DOHH2 (cell line): ENCODE results near the gene ABHD14A.

ENCODE experiments used
- H3F3A ChIP-seq: fragments of 200-600 bp; sonication (generic), shearing (Covaris generic); 2 replicates; pipeline ENCODE4 v1.6.0; 2016; ENCODE audit warnings: antibody characterized with exemption, mild to moderate bottlenecking; ENCODE audit not compliant: control insufficient read depth, insufficient read depth
- H3K27ac ChIP-seq: fragments of 200-600 bp; sonication (generic); 2 replicates; pipeline ENCODE4 v1.5.1; 2014; ENCODE audit warnings: low read depth, mild to moderate bottlenecking, low read length, moderate library complexity
- H3K27me3 ChIP-seq: fragments of 200-600 bp; sonication (generic); 2 replicates; pipeline ENCODE4 v1.6.1; 2014; ENCODE audit warnings: mild to moderate bottlenecking, low read length, mixed read lengths; ENCODE audit not compliant: control insufficient read depth
- H3K36me3 ChIP-seq: fragments of 200-600 bp; sonication (generic); 2 replicates; pipeline ENCODE4 v1.6.1; 2014; ENCODE audit warnings: mild to moderate bottlenecking, low read length, moderate library complexity, mixed read lengths; ENCODE audit not compliant: control insufficient read depth
- H3K4me1 ChIP-seq: fragments of 200-600 bp; sonication (generic); 2 replicates; pipeline ENCODE4 v1.6.1; 2014; ENCODE audit warnings: mild to moderate bottlenecking, low read length, mixed read lengths; ENCODE audit not compliant: control insufficient read depth
- H3K4me2 ChIP-seq: fragments of 200-600 bp; sonication (generic); 2 replicates; pipeline ENCODE4 v1.6.0; 2014; ENCODE audit warnings: mild to moderate bottlenecking, low read length, moderate library complexity
- H3K4me3 ChIP-seq: fragments of 200-600 bp; sonication (generic); 2 replicates; pipeline ENCODE4 v1.5.1; 2014; ENCODE audit warnings: mild to moderate bottlenecking, low read length, mixed read lengths
- H3K79me2 ChIP-seq: fragments of 200-600 bp; sonication (generic); 2 replicates; pipeline ENCODE4 v1.6.1; 2014; ENCODE audit warnings: mild to moderate bottlenecking, low read length, mixed read lengths; ENCODE audit not compliant: control insufficient read depth
- H3K9me2 ChIP-seq: fragments of 200-600 bp; sonication (generic); replicated peaks from 2 replicates; pipeline ENCODE4 v1.6.1; 2014; ENCODE audit warnings: mild to moderate bottlenecking, low read length, mixed read lengths; ENCODE audit not compliant: control insufficient read depth
- H3K9me3 ChIP-seq: fragments of 200-600 bp; sonication (generic); 2 replicates; pipeline ENCODE4 v1.6.1; 2014; ENCODE audit warnings: antibody characterized with exemption, low read length, mixed read lengths; ENCODE audit not compliant: control insufficient read depth, insufficient read depth
- H4K20me1 ChIP-seq: fragments of 200-600 bp; sonication (generic); 2 replicates; pipeline ENCODE4 v1.6.0; 2014; ENCODE audit warnings: low read depth, mild to moderate bottlenecking, antibody characterized with exemption, low read length, moderate library complexity; ENCODE audit not compliant: control insufficient read depth, insufficient read depth
- CTCF ChIP-seq: fragments of 200-600 bp; sonication (generic); IDR thresholded peaks from one replicate; pipeline ENCODE4 v1.5.1; 2014; ENCODE audit warnings: antibody characterized with exemption, mild to moderate bottlenecking, low read depth, low read length; ENCODE audit not compliant: poor library complexity, severe bottlenecking
- EZH2phosphoT487 ChIP-seq: fragments of 200-600 bp; sonication (generic); IDR thresholded peaks from 2 replicates; pipeline ENCODE4 v1.6.1; 2017; ENCODE audit warnings: borderline replicate concordance, mild to moderate bottlenecking, antibody characterized with exemption, low read length, moderate library complexity, mixed read lengths

Gene ABHD14A

GRCh38 chr3:51977446-51978142 is 2.7 kb downstream of the ABHD14A start:
- H3K4me2 ChIP-seq, result no peak overlapping the region
- H3K27me3 ChIP-seq, result no peaks in the 10 kb centered on the region
- TF ChIP-seq CTCF (no peak), EZH2phosphoT487 (no peak)
- no peak overlapping the region for H3K4me3 ChIP-seq
- H3K27ac ChIP-seq, result no peak overlapping the region
- H3K4me1 ChIP-seq, result peaks cover 34% of the 10 kb centered on the region
- no peaks in the 10 kb centered on the region for H3K9me2 ChIP-seq
- peaks cover 41% of the 10 kb centered on the region for H3K79me2 ChIP-seq
- H3F3A ChIP-seq, result peaks cover 25% of the 10 kb centered on the region
- no peaks in the 10 kb centered on the region for H3K9me3 ChIP-seq
- H4K20me1 ChIP-seq, result no peaks in the 10 kb centered on the region
- H3K36me3 ChIP-seq, result peaks cover 8% of the 10 kb centered on the region

GRCh38 chr3:51978143-51978502 is 3.3 kb downstream of the ABHD14A start:
- TF ChIP-seq EZH2phosphoT487 (no peak), CTCF (no peak)
- Histone ChIP-seq H3K36me3 (peaks cover 8% of the 10 kb centered on the region), H3K9me2 (no peaks in the 10 kb centered on the region), H3K9me3 (no peaks in the 10 kb centered on the region), H3K79me2 (peaks cover 41% of the 10 kb centered on the region), H3K4me1 (peaks cover 37% of the 10 kb centered on the region), H3F3A (peaks cover 24% of the 10 kb centered on the region), H4K20me1 (no peaks in the 10 kb centered on the region), H3K4me3 (no peak overlapping the region), H3K27ac (no peak overlapping the region), H3K4me2 (no peak overlapping the region), H3K27me3 (no peaks in the 10 kb centered on the region)

GRCh38 chr3:51980253-51980652 is 5.4 kb downstream of the ABHD14A start:
- H3K4me1 ChIP-seq, result peaks cover 39% of the 10 kb centered on the region
- peaks cover 27% of the 10 kb centered on the region for H3K79me2 ChIP-seq
- H3K4me2 ChIP-seq, result no peak overlapping the region
- H3K9me3 ChIP-seq, result no peaks in the 10 kb centered on the region
- peaks cover 6% of the 10 kb centered on the region; the same call in 1 of the 2 replicates for H3K36me3 ChIP-seq
- H3K27ac ChIP-seq, result no peak overlapping the region
- H3F3A ChIP-seq, result peaks cover 30% of the 10 kb centered on the region
- no peaks in the 10 kb centered on the region for H3K27me3 ChIP-seq
- H3K9me2 ChIP-seq, result no peaks in the 10 kb centered on the region
- H4K20me1 ChIP-seq, result no peaks in the 10 kb centered on the region
- TF ChIP-seq EZH2phosphoT487, result no peak
- TF ChIP-seq CTCF, result no peak
- H3K4me3 ChIP-seq, result no peak overlapping the region
